Retina (tissue), 1 donor: ENCODE data around the gene FNDC3B.

ENCODE experiments used
- DNase-seq: peaks from one replicate; pipeline ENCODE4 v3.0.0-alpha.2; 2016

FNDC3B gene

GRCh38 chr3:172321035-172321434, 281.7 kb downstream of the FNDC3B start:
- no peak for DNase-seq

GRCh38 chr3:172323894-172324610, 284.7 kb downstream of the FNDC3B start:
- no peak for DNase-seq

GRCh38 chr3:172324611-172325203, 285.3 kb downstream of the FNDC3B start:
- no peak for DNase-seq

DNA sequence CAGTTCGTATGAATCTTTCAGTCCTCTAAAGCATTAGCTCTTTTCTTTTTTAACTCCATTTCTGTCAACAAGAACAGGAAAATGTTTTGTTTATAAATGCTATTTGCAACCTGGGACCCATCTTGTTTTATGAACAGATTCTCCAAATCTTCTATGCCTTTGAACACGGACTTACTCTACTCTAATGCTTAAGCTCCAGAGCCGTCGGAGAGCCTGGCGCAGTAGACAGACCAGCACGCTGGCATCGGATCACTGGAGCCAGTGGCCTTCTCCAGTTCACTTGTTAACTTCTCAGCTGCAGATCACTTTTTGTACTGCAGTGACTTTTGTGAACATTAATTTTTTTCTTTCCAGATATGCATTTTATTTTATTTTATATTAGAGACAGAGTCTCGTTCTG, 286.1 kb downstream of the FNDC3B start:
- no peak for DNase-seq

DNA sequence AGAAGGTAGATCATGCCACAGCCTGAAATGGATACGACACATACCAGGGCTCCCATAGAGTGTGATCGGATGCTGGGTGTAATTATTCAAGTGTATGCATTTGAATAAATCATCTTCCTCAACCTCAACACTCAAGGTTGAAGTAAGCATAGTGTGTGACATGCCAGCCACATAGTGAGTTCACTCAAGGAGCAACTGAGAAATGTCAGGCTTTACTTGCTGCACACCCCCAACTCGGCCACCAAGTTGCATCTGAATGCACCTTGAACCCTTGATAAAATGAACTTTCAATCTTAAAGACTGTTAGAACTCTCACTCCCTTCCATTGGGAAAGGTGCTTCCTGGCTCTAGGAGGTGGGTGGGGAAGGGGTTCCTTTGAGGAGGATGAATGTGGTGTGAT, 287.6 kb downstream of the FNDC3B start:
- no peak for DNase-seq

GRCh38 chr3:172328282-172328681, 288.9 kb downstream of the FNDC3B start:
- DNase-seq = no peak

DNA sequence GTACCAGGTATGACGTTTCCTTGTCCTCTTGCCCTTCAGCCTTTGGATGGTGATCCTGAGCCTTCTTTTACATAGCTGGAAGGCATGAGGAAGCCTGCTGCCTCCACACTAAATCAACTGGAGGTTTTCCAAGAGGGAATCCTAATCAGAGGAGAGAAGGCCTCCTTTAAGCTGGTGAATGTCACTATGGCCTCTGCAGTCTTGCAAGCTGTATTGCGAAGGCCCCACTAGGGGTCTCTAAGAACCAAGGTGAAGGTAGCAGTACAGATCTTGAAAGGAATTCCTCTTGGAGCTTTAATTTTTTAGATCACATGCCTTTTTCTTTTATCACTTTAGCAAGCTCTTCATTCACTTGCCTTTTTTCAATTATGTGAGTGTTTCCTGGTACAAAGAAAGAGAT, 289.7 kb downstream of the FNDC3B start:
- no peak for DNase-seq

DNA sequence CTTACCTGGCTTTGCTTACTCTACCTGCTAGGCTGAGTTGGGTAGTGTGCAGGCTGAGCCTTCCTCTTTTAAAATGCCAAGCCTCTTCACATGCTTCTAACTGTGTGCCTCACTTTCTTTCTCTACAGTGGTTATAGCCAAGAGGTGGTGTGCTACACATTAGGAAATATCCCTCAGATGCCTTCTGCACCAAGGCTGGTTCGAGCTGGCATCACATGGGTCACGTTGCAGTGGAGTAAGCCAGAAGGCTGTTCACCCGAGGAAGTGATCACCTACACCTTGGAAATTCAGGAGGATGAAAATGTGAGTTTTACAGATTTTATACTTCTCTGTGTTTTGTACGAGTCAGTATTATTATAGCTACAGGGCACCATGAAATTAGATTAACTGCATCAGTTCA, 291.0 kb downstream of the FNDC3B start:
- DNase-seq = no peak

DNA sequence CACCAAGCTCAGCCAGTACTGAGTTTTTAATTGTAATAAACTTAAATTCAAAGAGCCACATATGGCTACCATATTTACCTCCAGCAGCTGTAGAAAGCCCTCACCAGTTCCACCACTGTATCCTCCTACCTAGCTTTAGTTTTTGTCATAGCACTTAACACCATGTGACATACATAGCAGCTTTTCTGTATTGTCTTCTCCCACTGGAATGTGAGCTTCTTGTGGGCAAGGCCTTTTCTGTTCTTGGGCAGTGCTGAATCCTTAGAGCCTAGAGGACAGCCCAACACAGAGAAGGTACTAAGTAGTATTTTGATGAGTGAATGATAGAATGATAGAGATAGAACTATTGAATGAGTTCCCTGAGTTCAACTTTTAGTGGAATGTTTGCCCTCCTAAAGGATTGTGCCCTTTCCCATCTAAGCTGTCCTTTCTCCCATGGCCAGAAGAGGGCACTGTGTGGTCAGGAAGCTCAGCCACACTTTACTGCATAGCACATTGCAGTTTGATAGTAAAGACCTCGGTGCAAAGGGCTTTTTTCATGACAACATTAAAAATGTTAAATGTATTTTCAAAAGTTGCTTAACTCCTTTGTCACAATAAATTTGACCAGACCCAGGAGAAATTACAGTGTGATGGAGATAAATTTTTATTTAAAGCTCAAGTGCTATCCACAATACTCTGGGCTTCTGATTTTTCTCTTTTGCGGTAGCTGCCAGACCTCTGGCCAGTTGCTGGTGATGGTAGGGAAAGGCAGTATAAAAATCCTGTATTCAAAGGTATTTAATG, 293.1 kb downstream of the FNDC3B start:
- peak; percentile 66 for DNase-seq

DNA sequence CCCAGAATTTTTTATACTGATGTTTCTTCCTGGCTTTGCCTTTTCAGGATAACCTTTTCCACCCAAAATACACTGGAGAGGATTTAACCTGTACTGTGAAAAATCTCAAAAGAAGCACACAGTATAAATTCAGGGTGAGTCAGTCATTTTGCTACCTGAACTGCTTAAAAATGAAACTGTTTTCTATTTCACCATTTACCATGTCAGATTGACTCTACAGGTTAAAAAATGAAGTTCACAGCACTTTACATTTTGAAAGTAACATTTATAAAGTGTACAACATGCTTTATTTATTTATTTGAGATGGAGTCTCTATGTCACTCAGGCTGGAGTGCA, 293.6 kb downstream of the FNDC3B start:
- no peak for DNase-seq

- DNase-seq = no peak
Measured at GRCh38 chr3:172333692-172334457, 294.5 kb downstream of the FNDC3B start.

GRCh38 chr3:172334671-172335207, 295.4 kb downstream of the FNDC3B start:
- no peak for DNase-seq

GRCh38 chr3:172339892-172340291, 300.5 kb downstream of the FNDC3B start:
- no peak for DNase-seq

DNA sequence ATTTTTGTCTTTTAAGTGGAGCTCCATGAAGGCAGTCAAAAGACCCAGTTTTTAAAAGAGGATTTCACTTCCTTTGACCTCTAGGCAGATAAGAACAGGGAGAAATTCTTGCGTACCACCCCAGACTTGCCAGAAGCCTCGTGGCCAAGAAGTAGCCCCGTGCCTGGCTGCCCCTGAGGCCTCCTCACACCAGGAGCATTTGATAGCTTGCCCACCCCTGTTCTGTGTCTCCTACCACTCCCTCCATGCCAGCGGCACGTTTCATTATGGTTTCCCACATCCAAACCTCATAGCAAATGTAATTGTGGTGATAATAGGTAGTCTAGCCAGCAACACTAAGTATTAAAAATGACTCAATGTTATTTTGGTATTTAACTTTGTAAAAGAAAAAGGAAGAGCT, 301.2 kb downstream of the FNDC3B start:
- DNase-seq = no peak

DNA sequence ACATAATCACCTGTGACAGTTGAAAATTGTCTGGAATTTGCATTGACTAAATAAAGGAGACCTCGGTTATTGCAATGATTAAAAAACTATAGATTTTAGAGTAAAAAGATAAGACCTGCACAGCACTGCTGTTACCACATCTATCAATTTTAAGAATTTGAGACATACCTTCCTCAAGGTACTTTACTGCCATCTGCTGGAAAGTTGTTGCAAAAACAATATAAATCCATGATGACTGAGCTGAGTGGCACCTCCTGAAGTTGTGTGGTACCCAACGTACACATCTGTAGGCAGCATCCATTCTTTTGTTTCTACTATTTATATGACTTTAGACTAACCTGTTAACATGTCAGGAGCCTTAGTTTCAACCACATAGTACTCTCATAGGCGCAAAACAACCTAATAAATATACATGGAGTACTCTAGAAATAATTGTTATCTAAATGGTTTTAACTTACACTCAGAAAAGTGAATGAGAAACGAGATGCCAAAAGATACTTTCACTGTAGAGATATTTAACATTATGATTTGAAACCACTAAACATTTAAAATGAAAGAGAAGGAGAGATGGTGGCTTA, 302.2 kb downstream of the FNDC3B start:
- peak; percentile 34 for DNase-seq

- no peak for DNase-seq
Measured at GRCh38 chr3:172342097-172342659, 302.8 kb downstream of the FNDC3B start.

DNA sequence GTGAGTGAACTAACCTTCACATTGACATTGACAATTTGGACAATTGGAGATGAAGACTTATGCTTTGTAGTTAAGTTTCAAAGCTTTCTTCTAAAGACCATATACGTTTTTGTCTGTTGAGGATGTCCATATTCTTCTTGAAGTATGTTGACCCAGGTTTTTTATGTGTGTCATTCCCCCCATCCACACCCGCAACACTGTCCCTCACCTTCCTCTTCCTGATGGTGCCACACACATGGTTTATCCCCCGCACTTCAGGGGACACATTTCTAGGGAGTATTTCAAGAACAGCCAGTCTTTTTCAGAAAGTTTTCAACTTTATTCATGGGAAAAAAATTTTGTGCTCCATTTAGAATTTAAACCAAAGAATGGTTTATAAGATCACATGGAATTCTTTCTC, 303.7 kb downstream of the FNDC3B start:
- DNase-seq = no peak

DNA sequence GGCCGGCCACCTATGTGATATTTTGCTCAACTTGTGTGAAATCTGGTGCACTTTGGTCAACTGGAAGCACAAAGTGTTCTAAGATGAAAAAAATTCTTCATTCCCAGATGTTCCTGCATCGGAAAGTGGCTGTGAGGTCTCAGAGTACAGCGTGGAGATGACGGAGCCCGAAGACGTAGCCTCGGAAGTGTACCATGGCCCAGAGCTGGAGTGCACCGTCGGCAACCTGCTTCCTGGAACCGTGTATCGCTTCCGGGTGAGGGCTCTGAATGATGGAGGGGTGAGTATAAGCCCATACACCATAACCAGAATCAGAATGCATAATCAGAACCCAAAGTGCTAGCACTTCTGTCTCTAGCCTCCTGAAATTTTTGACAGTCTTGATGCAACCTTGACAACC, 304.6 kb downstream of the FNDC3B start:
- DNase-seq = no peak

GRCh38 chr3:172346161-172346560, 306.8 kb downstream of the FNDC3B start:
- DNase-seq = no peak

DNA sequence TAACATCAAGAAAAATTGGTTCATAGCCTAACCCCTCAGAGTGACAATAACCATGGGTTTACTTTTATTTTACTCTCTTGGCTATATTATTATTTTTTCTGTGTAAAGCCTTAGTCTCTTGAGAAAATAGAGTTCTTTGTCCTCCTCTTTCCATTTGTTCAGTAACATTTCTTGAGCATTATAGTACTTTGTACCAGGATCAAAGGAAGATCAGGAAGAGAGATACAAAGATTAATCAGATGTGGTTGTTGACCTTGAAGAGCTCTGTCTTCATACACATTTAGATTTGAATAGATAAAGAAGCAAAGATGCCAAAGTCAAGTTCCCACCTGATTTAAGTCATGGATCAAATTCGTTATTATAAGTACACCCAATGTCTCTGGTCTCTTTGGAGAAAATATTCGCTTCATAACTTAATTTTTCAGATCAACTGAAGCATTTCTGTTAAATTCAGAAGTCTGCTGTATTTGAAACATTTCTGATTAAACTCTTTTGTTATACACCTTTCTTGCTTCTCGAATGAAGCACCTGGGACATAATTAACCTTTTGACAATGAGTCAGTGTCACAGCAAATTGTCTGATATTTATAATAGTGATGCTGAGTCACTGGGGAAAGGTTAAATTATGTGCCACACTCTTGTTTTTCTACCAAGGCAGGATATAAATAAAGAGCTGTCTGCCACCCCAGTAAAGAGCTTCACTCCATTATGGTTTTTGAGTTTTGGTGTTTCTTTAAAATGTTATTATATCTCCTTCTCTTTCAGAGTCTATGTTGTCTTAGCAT, 308.7 kb downstream of the FNDC3B start:
- DNase-seq = no peak

DNA sequence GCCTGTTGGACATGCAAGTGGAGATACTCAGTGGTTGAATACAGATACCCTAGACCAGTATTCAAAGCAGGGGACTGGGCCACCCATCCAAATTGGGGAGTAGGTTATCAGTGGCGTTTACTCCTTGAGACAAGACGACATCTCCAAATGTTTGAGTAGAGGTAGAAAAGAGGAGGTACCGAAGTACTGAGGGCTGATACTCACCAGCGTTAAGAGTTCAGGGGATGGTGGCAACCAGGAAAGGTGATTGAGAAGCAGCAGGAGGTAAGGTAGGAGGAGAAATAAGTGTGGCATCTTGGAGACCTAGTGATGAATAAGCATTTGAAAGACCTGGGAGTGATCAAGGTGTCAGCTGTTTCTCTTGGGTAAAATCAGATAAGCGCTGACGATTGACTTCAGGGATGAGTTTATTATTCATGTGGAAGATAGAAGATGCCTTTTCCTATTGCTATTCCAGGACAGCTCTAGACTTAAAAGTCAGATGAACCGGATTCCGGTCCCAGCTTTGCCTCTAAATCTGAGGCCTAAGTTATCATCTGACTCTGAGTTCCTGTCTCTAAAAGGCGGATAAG, 312.6 kb downstream of the FNDC3B start:
- no peak for DNase-seq
